Esophagus muscularis mucosa (tissue), 3 donors: ENCODE measurements around the gene ULBP2.
"Not testable (repeated sequence)": the region's sequence is repeated elsewhere in the genome, so short reads cannot be mapped to it uniquely, and the experiment has no call there.

Source experiments
- POLR2A ChIP-seq: fragments of 450-650 bp; IDR thresholded peaks from one replicate; pipeline ENCODE4 v1.6.1; 2017; ENCODE audit warnings: antibody characterized with exemption, moderate library complexity, mild to moderate bottlenecking, low read depth
- POLR2AphosphoS5 ChIP-seq, 2 donors: sonication (generic); formaldehyde crosslinking; IDR thresholded peaks; one replicate each; pipeline ENCODE4 v1.6.1; 2017; ENCODE audit warnings: antibody characterized with exemption in 2 of 2
- TF ChIP-seq, protein P1 (sequence below), 3 experiments: fragments of 200-600 bp in 2 of 3; fragments of 450-650 bp in 1 of 3; sonication (generic) in 2 of 3; IDR thresholded peaks; one replicate each; pipeline ENCODE4 v1.5.1; 2017 to 2019; ENCODE audit warnings: antibody characterized with exemption in 3 of 3, mild to moderate bottlenecking in 2 of 3, moderate library complexity in 1 of 3

DNA sequence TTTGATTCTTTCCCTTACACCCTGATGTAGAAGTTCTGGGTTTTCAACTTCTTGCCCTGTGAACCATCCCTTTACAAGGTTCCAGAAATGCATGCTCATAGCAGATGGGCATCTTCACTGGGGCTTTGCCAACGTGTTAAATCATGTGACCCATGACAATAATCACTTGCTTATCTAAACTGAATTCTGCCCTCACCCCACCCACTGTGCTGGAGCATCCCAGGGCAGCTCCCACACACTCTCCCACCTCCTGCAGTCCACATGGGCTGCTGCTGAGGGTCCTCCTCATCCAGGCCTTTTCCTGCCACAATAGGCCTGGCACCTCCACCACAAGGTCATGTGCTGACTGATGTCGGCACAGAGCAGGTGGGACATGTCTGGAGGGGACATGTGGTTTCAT is 26.2 kb downstream of the ULBP2 start:
- TF ChIP-seq, protein P1, sequence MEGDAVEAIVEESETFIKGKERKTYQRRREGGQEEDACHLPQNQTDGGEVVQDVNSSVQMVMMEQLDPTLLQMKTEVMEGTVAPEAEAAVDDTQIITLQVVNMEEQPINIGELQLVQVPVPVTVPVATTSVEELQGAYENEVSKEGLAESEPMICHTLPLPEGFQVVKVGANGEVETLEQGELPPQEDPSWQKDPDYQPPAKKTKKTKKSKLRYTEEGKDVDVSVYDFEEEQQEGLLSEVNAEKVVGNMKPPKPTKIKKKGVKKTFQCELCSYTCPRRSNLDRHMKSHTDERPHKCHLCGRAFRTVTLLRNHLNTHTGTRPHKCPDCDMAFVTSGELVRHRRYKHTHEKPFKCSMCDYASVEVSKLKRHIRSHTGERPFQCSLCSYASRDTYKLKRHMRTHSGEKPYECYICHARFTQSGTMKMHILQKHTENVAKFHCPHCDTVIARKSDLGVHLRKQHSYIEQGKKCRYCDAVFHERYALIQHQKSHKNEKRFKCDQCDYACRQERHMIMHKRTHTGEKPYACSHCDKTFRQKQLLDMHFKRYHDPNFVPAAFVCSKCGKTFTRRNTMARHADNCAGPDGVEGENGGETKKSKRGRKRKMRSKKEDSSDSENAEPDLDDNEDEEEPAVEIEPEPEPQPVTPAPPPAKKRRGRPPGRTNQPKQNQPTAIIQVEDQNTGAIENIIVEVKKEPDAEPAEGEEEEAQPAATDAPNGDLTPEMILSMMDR (IDR thresholded peaks at IDR 0.05), result not testable (repeated sequence)
- TF ChIP-seq POLR2AphosphoS5 (IDR thresholded peaks at IDR 0.05); POLR2A: not testable (repeated sequence)
